ENCODE measurements around the gene MAN2A1.

- TF ChIP-seq RARB (CRISPR knock-in tag; IDR thresholded peaks at IDR 0.05) (no peak), PPARA (CRISPR knock-in tag; IDR thresholded peaks at IDR 0.05; ENCODE audit: borderline replicate concordance) (no peak), ARNTL (CRISPR knock-in tag; IDR thresholded peaks at IDR 0.05; ENCODE audit: borderline replicate concordance, low read depth) (no peak), GLIS3 (CRISPR knock-in tag; IDR thresholded peaks at IDR 0.05) (no peak), PATZ1 (CRISPR knock-in tag; IDR thresholded peaks at IDR 0.05; ENCODE audit: borderline replicate concordance) (no peak), TOX (CRISPR knock-in tag; IDR thresholded peaks at IDR 0.05; ENCODE audit: borderline replicate concordance) (no peak), BACH2 (CRISPR knock-in tag; IDR thresholded peaks at IDR 0.05; ENCODE audit: borderline replicate concordance) (no peak), OSR1 (CRISPR knock-in tag; IDR thresholded peaks at IDR 0.05) (no peak), CSDC2 (CRISPR knock-in tag; IDR thresholded peaks at IDR 0.05) (no peak), ZFP3 (CRISPR knock-in tag; IDR thresholded peaks at IDR 0.05) (no peak), ESRRG (CRISPR knock-in tag; IDR thresholded peaks at IDR 0.05) (no peak), ZFP30 (CRISPR knock-in tag; IDR thresholded peaks at IDR 0.05) (no peak)
Observed at GRCh38 chr5:109718632-109719031, 28.9 kb downstream of the MAN2A1 start.
